GM12875 (cell line): ENCODE results near the gene NOD2.

ENCODE experiments used
- H3K4me3 ChIP-seq: one replicate; pipeline ENCODE4 v1.5.1; 2011; ENCODE audit warnings: low read depth, low read length, control low read depth
- CTCF ChIP-seq: IDR thresholded peaks from 2 replicates; pipeline ENCODE4 v1.5.1; 2011; ENCODE audit warnings: low read depth, mild to moderate bottlenecking, control low read depth, inconsistent platforms, low read length, moderate library complexity, borderline replicate concordance; ENCODE audit not compliant: insufficient read depth

Gene NOD2

GRCh38 chr16:50709980-50710379 is 16.6 kb downstream of the NOD2 start:
- TF ChIP-seq CTCF: no peak
- H3K4me3 ChIP-seq: no peak overlapping the region

- TF ChIP-seq CTCF: no peak
- H3K4me3 ChIP-seq: no peak overlapping the region
Observed at GRCh38 chr16:50711040-50711439, 17.6 kb downstream of the NOD2 start.

GRCh38 chr16:50711862-50712559 is 18.6 kb downstream of the NOD2 start:
- H3K4me3 ChIP-seq: no peak overlapping the region
- TF ChIP-seq CTCF: no peak

GRCh38 chr16:50712560-50712898 is 19.1 kb downstream of the NOD2 start:
- no peak overlapping the region for H3K4me3 ChIP-seq

GRCh38 chr16:50712956-50713355 is 19.6 kb downstream of the NOD2 start:
- TF ChIP-seq CTCF: no peak
- H3K4me3 ChIP-seq: no peak overlapping the region

More at GRCh38 chr16:50712560-50712898, 19.1 kb downstream of the NOD2 start:
- no peak for TF ChIP-seq CTCF

GRCh38 chr16:50717091-50717490 is 23.7 kb downstream of the NOD2 start:
- no peak overlapping the region for H3K4me3 ChIP-seq
- TF ChIP-seq CTCF: no peak

- no peak for TF ChIP-seq CTCF
- no peak overlapping the region for H3K4me3 ChIP-seq
Observed at GRCh38 chr16:50717494-50717893, 24.1 kb downstream of the NOD2 start.
